NCI-H82 (cell line): Measurements from ENCODE around the gene CATSPER3.

ENCODE experiments used
- DNase-seq: peaks from one replicate; lab custom pipeline; 2025; lab: John Stamatoyannopoulos, UW

Gene CATSPER3

DNA sequence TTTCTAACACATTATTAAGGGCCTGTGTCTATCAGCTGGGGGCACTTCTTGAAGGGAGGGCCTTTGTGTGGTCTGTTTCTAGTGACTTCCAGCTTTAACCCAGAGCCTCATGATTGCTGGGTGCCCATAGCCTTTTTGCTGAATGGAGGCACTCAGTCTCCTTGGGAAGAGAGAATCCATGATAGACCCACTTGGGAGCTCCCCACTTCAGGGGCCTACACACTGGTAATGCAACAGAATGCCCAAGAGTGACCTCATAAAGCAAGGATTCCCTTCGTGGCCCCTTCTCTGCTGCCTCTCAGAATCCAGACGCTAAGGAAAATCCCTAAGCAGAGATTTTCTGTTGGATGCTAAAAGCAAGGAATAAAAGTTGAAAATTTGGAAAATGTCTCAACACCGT lies at the start of gene CATSPER3:
TSS of gene CATSPER3 (plus strand) at position 301 of the 400 bp plus-strand sequence. CDS start at position 386, 85 bp downstream.
- DNase-seq: no peak

GRCh38 chr5:134918861-134919260 lies 48.8 kb upstream of the CATSPER3 start:
- no peak for DNase-seq

- DNase-seq: no peak
Observed at GRCh38 chr5:134920848-134921575, 46.7 kb upstream of the CATSPER3 start.

- DNase-seq: no peak
Observed at GRCh38 chr5:134932508-134932907, 35.2 kb upstream of the CATSPER3 start.

GRCh38 chr5:134934202-134934601 lies 33.5 kb upstream of the CATSPER3 start:
- no peak for DNase-seq

DNA sequence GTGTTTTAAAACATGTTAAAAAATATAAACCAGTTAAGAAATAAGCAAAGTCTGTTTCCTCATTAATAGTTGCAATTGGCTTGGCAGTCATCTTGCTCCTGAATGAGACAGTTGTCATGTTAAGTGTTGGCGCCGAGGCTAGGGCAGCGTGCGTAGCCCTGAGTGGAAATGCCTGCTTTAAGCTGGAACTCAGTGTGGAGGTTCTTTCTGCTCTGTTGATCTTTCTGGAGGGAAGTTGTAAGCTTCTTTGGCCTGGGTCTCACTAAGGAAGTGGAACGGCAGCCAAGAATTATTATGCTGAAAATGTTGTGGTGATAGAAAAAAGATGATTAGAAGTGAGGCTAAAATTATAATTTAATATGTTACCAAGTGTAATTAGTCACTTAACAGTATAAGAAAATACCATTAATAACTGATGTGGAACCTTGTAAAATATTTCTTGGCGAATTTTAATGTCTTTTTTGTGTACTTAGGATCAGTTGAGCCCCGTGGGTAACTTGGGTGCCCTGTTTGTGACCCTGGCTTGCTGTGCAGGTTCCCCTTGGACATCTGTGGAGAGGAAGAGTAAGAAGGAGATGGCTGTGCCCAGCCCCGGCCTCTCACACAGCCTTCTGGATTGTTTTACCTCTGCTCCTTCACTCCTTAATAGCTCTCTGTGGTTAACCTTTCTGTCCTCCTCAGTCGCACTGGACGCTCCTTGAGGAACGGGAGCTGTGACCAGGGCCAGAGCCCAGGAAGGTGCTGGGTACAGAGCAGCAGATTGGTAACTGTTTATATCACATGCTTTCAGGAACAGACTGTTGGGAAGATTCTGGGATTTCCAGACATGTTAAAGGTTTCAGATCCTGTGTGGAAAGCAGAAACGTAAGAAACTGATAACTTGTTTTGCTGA lies 31.8 kb upstream of the CATSPER3 start:
- DNase-seq: no peak

DNA sequence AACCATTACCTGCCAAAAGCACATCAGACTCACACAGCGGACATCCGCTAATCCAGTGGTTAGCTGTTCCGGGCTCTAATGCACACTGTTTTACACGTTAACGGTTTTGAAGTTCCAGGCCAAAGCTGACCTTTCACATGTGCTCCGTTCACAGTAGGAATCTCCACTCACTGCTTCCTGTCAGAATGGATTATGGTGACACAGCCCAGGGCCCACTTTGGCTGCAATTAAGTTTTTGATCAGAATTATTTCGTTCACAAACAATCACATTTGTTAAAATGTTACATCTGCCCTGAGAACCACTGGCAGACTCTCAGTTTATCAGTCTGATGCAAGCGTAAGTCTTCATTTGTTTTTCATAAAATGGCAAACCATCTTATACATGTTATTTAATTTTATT lies 30.2 kb upstream of the CATSPER3 start:
- no peak for DNase-seq

DNA sequence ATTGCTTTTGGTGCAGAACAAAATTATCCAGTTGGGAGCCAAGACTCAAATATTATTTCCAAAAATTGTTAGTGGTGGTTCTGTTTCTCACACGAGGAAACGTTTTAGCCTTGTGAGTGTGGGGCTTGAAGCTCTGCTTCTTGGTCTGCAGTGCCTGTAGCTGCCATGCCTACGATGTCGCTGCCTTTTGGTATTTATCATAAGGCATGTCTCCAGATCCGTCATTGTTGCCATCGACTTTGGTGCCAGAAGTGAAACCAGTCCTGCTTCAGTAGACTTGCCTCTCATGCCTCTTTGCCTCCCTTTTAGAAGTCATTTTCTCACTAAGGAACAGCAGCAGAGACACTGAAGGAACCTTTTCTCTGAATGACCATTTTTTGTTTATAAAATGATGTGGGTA lies 29.7 kb upstream of the CATSPER3 start:
- DNase-seq: no peak

GRCh38 chr5:134939500-134939899 lies 28.2 kb upstream of the CATSPER3 start:
- no peak for DNase-seq

- no peak for DNase-seq
Observed at GRCh38 chr5:134943547-134943946, 24.2 kb upstream of the CATSPER3 start.

- no peak for DNase-seq
Observed at GRCh38 chr5:134944630-134945029, 23.1 kb upstream of the CATSPER3 start.

DNA sequence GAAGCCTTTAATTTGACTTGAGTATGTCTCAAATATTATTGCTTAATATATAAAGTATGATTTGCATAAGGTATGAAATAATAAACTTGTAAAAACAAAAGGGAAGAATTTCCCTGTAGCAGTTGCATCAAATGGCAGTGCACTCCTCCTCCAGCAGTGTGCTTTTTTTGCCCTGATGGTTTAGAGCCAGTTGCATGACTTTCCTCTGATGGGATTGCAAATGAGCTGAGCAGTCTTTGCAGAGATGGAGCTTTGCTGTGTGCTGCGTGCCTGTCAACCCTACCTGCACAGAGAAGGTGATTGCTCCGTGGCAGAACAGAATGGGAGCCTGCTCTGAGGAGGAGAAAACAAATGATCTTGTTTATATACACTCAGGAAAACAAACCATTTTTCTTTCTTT lies 22.7 kb upstream of the CATSPER3 start:
- peak; percentile 34 for DNase-seq

GRCh38 chr5:134948911-134949310 lies 18.8 kb upstream of the CATSPER3 start:
- DNase-seq: no peak

DNA sequence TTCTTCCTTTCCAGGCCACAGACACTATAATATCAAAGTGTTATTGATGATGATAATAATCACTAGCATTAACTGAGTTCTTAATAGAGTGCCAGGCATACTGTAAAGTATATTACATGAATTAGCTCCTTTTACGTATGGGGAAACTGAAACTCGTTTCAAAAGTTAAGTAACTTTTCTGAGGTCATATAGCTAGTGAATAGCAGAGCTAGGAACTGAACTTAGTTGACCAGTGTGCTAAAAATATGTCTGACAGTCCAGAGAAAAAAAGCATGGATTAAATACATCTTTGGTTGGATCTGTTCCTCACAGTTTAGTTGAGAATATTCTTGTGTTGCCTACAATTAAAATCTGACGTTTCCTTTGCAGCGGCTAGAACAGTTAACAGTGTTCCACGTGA lies 18.4 kb upstream of the CATSPER3 start:
- no peak for DNase-seq

DNA sequence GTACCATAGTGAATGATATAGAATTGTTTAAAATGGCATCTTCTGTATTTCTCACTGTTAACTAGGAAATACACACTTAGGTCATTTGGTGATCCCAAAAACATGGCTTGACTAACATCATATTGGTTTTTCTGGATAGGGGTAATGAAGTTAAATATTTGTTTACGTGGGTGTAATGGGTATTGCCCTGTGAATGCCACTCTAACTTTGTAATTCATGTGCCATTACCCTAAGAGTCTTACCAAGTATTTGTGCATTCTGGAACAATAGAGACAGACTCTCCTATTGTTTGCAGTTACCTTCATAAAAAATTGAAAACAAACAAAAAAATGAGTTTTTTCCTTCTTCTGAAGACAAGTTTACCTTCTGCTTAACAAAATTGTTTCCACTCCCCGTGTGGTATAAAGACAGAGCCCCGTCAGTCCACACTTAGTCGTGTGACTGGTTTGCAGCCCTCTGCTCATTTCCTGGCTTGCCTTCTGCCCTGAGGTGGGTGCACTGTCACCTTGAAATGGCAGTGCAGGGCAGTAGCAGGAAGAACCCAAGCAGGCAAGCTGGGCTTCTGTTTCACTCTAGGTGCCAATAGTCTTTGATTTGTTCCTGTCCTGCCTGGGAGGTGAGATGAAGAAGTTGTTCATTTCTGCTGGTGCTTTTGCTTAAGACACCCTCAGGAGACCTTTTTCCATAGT lies 9.6 kb upstream of the CATSPER3 start:
- no peak for DNase-seq

DNA sequence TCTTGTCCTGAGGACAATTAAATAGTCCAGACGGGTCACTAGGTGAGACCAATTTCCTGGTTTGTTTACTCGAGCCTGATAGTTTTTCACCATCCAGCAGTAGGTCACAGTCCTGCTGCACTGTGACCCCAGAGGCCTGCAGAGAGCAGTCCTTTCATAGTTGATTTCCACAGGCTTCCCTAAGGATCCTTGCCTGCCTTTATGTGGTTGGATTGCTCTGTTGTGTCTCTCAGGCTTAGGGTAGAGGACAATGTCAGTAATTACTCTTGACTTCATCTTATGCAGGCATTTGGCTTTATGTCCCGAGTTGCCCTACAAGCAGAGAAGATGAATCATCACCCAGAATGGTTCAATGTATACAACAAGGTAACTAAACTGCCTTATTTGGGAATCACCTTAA lies 9.0 kb upstream of the CATSPER3 start:
- DNase-seq: no peak

GRCh38 chr5:134963098-134963497 lies 4.6 kb upstream of the CATSPER3 start:
- no peak for DNase-seq

GRCh38 chr5:134964359-134965270 lies 3.1 kb upstream of the CATSPER3 start:
- DNase-seq: no peak

DNA sequence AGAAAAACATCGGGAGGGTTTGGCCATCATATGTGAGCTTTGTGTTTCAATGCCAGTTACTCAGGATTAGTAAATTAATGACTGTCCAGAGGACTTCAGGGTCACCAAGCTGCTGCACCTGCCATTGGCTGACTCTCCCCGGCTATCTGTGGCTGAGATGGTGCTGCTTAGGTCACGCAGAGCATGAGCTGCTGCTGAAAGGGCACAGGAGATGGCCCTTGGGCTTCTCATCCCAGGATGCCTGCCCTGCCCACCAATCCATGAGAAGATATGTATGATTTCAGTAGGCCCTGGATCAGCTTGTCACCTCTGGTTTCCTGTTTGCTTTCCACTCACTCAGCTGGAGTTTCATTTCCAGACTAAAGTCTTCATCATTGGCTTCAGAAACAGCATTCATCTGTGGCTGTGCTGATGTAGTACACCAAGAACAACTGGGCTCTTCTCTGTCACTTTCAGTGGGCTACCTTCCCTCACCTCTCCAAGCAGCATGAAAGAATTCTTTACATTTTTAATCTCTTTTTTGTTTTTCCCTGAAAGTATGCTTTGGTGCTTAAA lies 2.4 kb upstream of the CATSPER3 start:
- no peak for DNase-seq

DNA sequence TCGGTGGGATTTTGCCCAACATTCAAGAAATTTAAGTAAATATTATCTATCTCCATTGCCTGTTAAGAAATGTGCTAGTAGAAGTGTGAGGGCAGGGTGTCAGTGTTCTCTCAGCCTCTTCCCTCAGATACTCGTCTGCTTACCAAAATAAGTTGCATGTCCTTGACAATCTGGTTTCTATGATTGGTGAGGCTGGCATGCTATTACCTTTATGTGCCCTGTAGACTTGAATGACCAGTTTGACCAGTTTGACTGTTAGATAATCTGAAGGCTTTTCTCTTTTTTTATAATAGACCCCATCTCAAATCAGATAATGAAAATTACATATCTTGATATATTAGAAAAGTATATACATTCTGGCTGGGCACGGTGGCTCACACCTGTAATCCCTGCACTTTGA lies 348 bp downstream of the CATSPER3 start:
- DNase-seq: no peak

- no peak for DNase-seq
Observed at GRCh38 chr5:134969166-134969565, 1.5 kb downstream of the CATSPER3 start.
